NCI-H2196 (cell line): Measurements from ENCODE around the gene MAS1L.
A peak's percentile ranks its signal among the peaks of the same experiment; 100 is the strongest.

Source experiments
- DNase-seq: peaks from one replicate; lab custom pipeline; 2025; ENCODE audit not compliant: unreplicated experiment; lab: John Stamatoyannopoulos, UW

Gene MAS1L

GRCh38 chr6:29487660-29488059 is at the start of gene MAS1L:
Gene MAS1L (minus strand): TSS chr6:29487956. CDS start chr6:29487902, 54 bp downstream.
- DNase-seq, result no peak

DNA sequence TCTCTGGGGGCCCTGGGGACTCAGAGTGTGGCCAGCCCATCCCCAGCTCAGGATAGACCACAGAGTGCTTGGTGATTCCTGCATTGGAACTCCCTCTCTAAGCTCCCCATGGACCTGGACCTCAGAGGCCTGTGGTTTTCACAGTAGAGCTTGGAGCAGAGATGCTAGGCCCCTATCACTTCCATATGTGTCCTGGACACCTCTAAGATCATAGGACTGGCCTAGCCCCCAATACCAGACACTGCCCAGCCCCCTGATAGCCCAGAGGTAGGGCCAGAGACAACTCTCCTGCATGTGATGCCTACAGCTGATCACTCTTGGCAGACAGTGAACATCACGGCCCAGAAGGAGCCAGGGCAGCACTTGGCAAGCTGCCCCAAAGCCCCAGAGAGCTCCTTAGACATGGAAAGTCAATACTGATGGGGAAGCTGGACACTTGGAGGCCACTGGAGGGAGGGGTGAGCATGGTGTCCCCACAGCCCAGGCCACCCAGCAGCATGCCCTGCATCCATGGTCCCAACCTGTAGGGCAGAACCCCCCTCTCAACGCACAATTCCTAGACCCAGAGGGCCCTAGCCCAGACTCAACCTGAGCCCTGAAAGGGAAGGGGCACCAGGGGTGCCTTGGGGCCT is 44.7 kb upstream of the MAS1L start:
- DNase-seq, result no peak

DNA sequence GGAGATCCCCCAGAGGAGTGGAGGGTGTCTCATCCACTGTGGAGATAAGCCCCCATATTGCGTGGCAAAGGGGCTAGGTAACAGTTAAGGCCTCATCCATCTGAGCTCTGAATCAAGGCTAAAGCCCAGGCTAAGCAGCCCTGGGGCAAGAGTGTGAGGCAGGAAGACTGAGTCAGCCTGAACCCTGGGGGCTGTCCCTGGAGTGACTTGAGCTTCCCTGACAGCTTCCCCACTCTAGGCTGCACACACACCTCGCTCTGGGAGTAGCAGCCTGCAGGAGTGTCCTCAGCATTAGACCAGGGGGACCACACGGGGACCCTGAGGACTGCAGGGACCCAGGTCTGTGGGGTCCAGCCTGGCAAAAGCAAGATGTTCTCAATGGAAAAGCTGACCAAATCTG is 43.9 kb upstream of the MAS1L start:
- no peak for DNase-seq

- no peak for DNase-seq
Observed at GRCh38 chr6:29530671-29531310, 43.0 kb upstream of the MAS1L start.

DNA sequence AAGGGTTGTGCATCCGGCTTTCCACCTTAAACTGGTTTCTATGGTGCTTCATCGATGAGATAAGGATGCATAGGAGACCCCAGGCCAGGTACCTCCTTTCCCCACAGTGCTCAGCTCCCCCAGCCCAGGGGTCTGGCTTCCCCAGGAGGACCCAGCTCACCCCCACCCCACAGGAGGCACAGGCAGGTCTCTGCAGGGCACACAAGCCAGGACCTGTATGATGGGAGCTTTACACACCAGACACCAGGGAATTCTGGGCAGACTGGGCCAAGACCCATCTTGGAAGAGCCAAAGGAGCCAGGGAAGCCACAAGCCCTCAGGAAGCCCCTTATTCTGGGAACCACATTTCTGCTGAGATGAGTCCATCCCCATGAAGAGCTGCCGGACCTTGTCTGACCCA is 42.2 kb upstream of the MAS1L start:
- DNase-seq, result no peak

- DNase-seq, result no peak
Observed at GRCh38 chr6:29528988-29529560, 41.3 kb upstream of the MAS1L start.

DNA sequence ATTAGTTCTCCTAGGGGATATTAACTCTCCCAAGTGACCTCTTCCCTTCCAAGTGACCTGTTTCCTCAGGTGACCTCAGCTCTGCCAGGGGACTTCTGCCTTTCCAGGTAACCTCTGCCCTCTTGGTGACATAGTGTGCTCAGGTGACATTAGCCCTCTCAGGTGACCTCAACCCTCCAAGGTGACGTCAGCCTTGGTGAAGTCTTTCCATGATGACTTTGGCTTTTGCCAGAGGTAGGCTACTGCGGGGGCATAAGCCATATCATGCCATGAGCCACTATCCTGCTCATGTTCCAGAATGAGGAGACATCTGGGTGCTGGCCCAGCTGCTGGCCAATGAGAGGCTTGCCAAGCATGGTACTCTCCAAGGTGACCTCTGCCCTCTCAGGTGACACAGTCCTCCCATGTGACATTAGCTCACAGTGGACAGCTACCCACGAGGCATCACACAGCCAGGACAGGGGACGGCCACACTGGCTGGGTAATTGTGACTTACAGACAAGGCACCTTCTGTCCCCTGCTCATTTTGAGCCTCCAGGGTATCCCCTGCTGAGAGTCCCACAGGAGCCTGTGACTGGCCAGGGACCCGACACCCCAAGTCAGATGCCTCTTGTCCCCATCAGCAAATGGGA is 40.7 kb upstream of the MAS1L start:
- DNase-seq, result no peak

- DNase-seq, result no peak
Observed at GRCh38 chr6:29527564-29527963, 39.8 kb upstream of the MAS1L start.

DNA sequence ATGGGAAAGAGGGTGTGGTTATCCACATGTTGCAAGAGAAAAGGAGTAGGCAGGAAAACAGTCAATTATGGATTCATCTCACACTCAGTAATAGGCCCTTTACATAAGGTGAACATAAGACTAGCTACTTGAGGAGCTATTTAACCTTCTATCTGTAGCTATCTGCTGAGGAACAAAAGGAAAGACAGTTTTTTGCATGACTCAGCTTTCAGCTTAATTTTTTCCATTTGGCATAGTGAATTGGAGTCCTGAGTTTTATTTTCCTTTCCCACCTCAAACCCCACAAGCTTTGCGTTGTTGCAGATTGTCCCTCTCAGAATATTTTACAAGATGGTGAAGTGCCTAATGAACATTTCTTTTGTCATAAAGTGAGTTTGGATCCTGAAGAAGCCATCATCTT is 39.4 kb upstream of the MAS1L start:
- no peak for DNase-seq

DNA sequence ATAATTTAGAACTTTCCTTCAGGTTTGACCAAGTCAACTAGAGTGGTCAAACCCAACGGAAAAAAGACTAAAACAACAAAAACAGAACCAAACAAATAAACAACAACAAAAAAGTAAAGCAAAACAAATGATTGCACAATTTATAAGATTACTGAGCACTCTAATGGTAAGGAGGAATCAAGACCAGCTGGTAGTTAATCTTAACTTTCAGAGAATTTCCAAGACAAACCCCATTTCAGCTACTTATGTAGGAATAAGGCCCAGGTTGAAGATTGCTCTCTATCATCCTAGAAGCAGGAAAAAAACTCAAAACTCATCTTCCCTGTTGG is 37.5 kb upstream of the MAS1L start:
- DNase-seq, result no peak

DNA sequence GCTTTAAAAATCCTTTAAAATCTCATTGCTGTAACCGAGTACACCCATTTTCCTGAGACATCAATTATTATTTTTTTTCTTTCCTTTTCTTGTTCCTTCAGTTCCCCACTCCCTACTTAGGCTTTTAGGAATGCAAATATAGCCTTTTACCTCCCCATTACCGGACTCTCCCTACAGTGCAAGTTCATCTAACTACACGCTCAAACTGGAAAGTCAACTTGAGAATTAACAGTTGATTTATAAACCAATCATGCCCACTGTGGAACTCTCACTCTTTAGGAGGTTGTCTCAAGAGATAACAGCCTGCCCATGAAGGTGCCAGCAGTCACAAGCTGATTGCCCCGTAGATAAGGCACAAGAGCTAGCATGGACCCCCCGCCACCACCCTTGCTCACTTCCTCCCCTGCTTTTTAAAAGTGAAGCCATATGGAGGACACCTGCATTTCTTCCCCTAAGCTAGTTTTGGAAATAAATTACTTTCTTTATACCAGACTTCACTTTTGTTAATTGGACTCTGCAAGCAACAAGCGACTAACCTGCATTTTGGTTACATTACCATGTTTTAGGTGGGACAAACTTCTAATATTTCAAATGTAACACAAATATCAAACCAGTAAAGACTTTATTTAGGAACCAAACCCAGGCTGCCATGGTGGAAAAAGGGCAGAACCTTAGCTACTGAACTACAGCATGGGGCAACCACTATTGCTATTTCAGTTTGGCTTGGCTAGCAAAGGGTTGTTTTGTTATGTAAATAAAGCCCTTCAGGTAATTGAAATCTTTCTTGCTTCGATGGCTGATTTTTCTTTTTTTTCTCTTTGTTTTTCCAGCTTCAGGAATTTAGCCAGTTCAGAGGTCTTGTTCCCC is 36.9 kb upstream of the MAS1L start:
- no peak for DNase-seq

DNA sequence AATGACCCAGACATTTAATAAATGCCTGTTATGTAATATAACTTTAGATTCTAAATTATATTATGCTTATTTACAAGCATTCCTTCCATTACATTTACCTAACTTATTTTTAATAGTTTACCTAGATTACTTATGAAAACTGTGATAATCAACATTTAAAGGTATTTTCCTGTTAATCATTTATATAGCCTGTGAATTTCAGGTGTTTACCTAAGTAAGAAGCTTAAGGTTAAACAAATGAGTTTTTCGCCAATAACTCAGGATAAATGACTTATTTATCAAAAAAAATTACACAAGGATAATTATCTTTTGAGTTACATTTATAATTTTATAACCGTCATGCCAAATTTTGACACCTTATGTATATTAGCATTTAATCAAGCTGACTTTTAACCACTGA is 36.3 kb upstream of the MAS1L start:
- DNase-seq, result no peak

DNA sequence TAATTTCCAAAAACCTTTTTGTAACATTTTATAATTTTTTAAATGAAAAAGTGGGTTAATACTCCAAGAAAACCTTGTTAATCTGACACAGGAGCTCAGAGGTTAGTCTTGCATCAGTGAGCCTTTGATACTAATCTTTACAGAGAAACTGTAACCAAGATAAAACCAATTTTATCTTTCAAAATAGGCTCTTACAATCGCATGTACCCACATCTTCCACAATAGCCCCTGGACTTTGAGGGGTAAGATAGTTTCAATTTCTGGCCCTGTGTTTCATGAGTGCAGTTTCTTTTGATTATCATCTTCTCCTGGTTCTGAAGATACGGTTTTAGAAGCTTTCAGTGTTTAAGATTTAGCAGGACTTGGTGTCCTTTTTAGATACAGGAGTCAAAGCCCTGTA is 34.5 kb upstream of the MAS1L start:
- DNase-seq, result no peak

GRCh38 chr6:29521006-29521680 is 33.4 kb upstream of the MAS1L start:
- no peak for DNase-seq

GRCh38 chr6:29520232-29520631 is 32.5 kb upstream of the MAS1L start:
- DNase-seq, result no peak

GRCh38 chr6:29519291-29520010 is 31.7 kb upstream of the MAS1L start:
- no peak for DNase-seq

GRCh38 chr6:29517728-29518440 is 30.1 kb upstream of the MAS1L start:
- no peak for DNase-seq

- no peak for DNase-seq
Observed at GRCh38 chr6:29517245-29517644, 29.5 kb upstream of the MAS1L start.

GRCh38 chr6:29516108-29516507 is 28.4 kb upstream of the MAS1L start:
- peak; percentile 11 for DNase-seq
